ENCODE data around the gene FAM20A.
"Not testable (repeated sequence)": the region's sequence is repeated elsewhere in the genome, so short reads cannot be mapped to it uniquely, and the experiment has no call there.

FAM20A gene

DNA sequence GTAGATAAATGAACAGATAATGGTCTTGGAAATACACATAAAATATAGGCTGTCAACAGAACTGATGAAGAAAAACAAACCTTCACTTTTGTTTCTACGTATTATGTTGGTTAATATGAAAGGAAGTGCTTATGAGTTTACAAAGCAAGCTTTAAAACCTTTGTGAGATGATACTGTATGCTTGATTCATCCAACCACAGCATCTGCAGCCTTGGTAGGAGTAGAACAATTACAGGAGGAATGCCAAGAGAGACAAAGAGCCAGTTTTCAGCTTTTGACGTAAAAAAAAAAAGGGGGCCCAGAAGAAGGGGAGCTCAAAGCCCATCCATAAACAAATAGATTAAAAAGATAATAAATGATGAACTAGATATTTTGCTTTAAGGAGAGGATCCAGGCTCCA is 13.3 kb downstream of the FAM20A start:
- DNase-seq, result no peak

DNA sequence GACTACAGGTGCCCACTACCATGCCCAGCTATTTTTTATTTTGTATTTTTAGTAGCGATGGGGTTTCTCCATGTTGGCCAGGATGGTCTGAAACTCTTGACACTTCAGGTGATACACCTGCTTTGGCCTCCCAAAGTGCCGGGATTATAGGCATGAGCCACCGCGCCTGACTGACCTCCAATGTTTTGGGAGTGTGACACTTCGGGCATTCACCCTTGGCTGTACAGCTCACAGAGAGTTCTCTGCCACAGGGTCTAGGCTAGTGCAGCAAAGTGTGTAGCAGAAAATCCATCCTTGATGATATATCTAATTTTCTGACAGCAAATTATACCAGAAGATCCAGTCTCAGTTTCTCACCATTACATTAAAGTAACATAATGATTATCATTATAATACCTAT is 14.1 kb downstream of the FAM20A start:
- DNase-seq, result no peak

DNA sequence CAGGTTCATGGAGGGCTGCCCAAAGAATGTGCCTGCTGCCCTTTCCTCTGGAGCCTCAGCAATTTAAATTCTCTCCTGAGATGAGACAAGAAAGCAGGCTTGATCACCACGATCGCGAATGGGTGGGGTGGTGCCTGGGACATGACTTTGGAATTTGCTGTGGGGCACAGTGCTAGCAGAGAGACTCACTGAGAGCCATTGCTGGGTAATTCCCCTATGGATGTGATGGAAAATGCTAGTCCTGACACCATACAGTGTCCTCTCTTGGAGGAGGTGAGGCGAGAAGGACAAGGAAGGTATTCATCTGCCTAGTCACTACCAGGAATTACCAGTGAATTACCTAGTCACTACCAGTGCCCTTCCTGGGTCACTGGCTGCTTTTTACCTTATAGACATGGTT is 15.5 kb downstream of the FAM20A start:
- no peak for DNase-seq

DNA sequence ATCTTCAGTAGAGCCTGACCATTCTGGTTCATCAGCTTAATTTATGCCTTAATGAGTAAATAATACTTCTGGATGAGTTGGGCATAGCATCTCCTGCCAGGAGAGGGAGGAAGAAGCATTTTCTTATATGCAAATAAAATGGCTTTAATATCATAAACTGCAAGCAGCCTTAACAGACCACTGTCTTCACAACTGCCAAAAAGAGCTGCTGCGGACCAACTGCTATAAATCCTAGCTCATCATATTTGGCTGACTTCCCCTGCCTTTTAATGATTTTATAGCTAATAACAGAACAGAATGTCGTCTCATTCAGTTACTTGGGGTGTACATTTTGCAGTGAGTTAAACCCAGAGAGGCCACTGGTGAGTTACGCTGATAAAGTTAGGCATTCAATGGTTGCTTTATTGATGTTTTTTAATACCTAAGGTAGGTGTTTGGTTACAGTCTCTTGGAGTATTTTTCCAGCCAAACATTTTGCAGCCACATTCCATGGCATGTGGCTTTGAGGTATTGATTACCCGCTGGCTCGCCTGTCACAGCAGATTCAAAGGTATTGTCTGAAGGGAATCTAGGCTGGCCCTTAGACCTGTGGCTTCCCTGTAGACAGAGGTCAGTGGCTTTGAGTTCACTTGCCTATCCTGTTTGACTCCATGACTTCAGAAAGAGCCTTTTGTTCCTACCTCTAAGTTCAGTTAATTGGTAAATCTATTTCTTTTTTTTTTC is 16.4 kb downstream of the FAM20A start:
- DNase-seq, result no peak

DNA sequence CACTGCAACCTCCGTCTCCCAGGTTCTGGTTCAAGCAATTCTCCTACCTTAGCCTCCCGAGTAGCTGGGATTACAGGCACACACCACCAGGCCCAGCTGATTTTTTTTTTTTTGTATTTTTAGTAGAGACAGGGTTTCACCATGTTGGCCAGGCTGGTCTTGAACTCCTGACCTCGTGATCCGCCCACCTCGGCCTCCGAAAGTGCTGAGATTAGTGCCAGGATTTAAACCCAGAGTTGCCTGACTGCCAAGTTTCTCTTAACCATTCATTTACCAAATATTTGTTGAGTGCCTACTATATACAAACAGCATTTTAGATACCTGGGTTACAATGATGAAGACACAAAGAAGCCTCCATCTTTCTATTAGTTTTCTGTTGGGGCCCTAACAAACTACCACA is 18.3 kb downstream of the FAM20A start:
- not testable (repeated sequence) for DNase-seq

DNA sequence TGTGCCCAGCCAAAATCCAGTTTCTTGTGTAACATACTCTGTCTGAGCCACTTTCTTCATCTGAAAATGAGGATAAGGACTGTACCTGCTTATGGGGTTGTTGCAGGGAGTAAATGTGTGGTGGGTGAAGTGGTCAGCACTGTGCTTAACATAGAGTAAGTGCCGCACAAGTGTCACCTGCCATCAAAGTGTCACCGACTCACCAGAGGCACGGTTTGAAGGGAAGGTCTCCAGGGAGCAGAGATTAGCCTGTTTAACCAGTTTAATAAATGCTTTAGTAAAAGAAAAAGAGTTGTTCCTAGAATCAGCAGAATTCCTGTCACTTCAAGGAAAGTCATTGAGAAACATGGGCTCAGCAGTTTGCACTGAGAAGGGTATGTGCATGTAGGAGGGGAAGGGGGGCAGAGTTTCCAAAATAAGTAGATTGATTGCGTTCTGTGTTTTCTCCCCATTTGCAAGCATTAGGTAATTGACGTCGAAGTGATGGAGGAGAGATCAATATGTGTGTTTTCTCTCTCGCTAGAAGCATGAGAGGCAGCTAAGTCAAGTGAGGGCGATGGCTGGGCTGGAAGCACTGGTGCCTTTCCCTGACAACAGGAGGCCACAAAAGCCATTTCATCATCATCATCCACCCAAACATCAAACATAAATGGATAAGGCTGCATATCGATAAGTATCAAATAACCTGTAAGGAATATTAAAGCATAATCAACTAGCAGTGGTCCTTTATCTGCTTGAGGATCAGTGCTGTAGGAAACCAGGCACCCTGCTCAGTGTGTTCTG is 19.1 kb downstream of the FAM20A start:
- no peak for DNase-seq

DNA sequence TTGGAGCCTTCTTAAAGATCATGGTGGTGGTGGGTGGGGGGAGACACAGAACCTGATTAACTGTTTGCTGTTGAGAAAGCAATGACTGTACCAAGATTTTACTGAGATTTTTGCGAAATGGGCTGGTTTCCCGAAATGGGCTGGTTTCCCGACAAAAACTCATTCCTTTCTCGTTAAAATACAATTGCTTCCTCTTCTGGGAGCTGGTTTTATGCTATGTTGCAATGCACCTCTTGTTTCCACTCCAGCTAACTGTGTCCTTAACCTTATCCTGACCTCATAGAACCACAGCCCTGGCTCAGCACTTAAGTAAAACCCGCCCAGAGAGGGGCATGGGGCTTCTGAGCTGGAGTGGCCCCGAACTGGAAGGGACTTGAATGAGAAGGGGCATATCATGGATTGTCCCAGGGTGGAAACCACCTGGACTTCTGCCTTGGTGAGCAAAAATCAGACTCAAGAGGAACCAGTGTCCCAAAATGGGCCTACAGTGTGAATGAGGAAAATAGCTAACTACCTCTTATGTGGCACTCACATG is 20.9 kb downstream of the FAM20A start:
- DNase-seq, result no peak

DNA sequence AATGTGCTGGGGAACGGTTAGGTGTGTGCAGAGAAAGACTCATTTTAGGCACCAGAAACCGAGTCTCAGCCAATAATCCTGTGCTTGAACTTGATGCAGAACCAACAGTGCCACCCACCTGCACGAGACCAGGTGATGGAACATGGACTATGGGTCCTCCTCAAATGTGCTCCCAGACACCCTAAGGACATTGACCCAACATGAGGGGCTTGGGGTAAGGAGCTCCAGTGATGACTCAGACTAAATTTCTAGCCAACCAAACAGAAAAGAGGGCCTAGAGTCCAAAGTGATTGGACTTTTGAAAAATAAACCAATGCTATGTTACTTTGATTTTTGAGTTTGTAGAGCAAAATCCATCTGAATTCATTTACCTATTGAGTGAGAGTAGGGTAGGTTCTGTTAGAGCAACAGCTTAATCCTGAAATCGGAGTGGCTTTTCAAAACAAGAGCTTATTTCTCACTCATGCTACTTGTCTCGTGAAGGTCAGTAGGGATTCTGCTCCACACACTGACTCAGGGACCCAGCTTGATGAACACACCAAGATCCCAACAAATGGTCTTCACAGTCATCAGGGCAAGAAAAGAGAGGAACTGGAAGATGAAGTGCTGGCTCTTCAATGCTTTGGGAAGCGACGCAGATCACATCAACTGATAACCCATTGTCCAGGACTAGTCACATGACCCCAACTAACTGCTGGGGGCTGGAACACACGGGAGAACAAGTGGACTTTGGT is 21.8 kb downstream of the FAM20A start:
- no peak for DNase-seq

DNA sequence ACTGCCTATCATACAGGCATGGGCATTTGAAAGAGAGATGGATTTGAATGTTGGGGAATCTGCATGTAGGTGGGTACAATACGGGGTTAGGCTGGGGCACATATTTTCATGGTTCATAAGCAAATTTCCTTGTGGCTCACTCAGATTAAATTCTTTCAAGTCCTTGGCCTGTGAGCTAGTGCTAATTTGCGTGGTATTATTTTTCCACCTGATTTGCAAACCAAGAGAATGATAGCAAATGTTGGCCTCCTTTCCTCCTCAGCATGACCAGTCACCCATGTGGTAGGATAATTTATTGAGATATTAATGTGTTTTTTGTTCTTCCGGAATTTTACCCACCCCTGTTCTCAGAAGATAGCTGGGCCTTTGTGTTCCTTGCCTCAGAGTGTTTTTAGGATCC is 22.9 kb downstream of the FAM20A start:
- DNase-seq, result no peak

DNA sequence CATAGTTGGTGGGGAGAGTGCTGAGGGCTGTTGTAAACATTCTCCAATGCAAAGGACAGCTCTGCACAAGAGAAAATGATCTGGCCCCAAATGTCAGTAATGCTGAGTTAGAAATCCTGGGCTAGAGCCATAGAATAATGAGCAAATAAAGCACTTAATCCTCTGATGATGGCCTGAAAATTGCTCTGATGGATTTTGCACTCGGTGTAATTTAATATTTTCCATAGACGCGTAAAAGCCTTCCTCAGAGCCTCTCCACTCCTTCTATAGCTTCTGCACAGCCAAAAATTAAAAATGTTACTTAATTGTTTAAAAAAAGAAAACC is 23.7 kb downstream of the FAM20A start:
- no peak for DNase-seq

DNA sequence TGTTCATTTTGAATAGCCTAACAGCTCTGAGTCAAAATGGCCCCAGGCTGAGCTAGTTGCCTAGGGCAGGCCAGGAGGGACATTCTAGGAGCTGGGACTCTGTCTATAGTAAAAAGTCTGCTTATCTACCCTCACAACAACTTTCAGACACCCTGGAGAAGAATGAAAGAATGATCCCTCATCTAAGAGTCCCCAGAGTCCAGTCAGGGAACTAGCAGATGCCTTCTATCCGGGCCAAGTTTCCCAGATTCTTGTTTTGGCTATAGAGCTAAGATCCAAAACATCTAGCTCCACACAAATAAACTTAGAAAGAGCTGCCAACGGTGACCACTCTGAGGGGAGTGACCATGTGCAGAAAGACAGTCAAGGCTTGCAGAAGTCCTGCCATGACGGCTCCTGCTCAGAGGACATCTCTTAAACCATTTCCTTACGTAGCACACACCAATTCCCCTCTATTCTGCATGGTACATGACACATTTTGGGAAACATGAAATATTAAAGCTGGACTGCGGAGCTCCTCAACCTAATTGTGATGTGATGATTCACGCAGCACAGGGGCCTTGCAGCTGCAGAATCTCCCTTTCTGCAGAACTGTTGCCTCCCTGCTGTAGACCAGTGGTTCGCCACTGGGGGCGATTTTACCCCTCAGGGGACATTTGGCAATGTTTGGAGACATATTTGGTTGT is 24.2 kb downstream of the FAM20A start:
- DNase-seq, result peak; percentile 23

DNA sequence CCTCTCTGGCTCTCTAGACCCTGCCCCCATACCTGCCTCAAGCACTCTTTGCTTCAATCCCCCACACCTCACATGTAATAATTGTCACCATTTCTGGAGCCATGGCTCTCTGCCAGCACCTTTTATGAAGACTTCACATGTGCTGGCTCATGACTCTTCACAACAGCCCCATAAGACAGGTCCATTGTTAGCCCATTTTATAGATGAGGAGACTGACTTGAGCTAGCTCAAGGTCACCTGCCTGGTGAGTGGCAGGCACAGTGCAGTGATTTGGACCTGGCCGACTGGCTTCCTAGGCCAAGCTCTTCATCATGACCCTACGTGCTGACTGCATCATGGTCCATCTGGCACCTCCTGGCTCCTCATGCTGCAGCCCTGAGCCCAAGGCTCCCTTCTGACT is 25.0 kb downstream of the FAM20A start:
- peak; percentile 23 for DNase-seq

DNA sequence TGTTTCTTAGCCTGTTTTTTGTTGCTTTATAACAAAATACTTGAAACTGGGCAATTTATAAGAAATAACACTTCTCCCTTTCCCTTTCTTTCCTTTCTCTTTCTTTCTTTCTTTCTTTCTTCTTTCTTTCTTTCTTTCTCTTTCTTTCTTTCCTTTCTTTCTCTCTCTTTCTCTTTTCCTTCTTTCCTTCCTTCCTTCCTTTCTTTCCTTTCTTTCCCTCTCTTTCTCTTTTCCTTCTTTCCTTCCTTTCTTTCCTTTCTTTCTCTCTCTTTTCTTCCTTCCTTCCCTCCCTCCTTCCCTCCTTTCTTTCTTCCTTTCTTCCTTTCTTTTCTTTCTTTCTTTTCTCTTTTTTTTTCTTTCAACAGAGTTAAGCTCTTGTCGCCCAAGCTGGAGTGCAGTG is 27.8 kb downstream of the FAM20A start:
- no peak for DNase-seq

DNA sequence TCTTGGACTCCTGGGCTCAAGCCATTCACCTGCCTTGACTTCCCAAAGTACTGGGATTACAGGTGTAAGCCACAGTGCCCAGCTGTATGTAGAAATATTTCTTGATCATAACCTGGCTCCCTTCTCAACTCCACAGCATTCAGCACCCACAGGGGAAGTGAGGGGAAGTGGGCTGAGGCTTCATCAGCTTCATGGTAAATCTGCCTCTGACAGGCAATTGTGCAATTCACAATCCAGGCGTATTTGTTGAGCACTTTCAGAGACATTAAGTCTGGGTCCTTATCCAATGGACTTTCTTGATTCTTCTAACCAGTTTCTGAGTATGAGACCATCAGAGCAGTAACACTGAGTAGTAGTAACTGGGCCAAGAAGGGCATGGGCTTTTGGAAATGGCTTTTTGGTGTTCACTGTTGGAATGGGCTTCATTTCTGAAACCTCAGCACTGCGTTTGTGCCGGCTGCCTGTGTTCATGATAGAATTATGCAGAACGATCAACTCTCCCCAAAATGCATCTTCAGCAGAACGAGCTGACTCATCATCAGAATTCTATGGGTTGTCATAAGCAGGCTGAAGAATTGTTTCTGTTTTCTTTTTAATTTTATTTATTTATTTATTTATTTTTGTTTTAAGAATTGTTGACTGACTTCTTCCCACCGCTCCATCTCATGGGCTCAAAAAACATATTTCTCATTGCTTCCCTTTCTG is 28.9 kb downstream of the FAM20A start:
- no peak for DNase-seq

DNA sequence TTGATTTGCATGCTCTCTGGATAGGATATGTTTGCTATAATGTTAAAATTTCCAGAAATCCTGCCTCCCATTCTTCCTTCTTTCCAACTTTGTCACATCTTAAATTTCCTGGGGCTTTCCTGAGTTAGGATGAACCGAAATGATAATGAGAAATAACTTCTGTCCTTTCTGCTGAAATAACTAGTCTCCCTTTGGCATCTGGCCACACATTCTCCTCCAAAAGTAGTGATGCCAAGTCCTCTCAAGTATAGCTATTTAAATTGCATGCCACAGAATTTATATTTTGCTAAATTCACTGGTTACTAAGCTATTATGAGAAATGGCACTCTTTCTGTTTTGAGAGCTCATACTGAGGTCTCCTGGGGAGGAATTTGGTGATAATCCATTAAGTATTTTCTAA is 30.6 kb downstream of the FAM20A start:
- no peak for DNase-seq

DNA sequence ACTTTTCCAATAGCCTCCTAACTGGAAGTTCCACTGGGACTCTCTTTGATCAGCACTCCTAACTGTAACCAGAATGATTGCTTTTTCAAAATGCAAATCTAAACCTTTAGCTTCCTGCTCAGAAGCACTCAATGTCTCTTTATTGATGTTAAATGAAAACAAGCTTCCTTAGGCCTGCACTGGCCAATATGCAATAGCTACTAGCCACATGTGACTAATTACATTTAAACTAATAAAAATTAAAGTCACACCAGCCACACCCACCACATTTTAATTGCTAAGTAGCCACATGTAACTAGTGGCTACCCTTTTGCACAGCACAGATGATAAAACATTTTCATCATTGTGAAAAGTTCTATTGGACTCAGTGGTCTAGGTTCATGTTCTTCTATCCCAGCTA is 31.8 kb downstream of the FAM20A start:
- no peak for DNase-seq

DNA sequence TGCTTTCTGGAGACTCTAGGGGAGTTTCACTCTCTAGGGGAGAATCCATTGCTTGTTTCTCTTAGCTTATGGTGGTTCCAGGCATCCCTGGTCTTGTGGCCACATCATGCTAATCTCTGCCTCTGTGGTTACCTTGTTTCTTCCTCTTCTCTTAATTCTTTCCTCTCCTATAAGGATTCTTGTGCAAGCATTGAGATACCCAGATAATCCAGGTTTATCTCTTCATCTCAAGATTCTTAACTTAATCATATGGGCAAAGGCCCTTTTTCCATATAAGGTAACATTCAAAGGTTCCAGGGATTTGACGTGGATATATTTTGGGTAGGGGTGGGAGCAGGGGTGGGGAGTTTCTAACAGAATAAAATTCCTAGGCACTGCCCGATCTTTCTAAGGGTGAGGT is 32.6 kb downstream of the FAM20A start:
- DNase-seq, result no peak

DNA sequence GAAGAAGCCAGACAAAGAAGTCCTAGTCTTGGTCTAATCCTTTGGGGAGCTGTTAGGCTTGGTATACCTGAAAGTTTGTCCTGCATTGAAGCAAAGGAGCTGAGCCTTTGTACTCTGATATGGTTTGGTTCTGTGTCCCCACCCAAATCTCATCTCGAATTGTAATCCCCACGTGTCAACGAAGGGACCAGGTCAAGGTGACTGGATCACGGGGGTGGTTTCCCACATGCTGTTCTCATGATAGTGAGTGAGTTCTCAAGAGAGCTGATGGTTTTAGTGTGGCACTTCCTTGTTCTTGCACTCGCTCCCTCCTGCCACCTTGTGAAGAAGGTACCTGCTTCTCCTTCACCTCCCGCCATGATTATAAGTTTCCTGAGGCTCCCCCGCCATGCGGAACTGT is 33.6 kb downstream of the FAM20A start:
- no peak for DNase-seq

DNA sequence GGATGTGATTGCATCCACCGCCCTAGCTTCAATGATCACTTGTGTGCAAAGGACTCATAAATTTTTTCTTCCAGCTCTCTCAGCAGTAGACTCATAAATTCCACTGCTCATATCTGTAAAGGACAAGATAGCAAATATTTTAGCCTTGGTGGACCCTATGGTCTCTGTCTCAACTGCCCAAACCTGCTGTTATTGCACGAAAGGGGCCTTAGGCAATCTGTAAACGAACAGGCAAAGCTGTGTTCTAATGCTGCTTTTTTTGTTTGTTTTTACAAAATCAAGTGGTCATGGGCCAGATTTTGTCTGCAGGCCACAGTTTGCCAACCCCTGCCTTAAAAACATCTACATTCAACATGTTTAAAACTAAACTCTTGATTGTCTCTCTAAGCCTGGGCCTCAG is 34.1 kb downstream of the FAM20A start:
- DNase-seq, result no peak

DNA sequence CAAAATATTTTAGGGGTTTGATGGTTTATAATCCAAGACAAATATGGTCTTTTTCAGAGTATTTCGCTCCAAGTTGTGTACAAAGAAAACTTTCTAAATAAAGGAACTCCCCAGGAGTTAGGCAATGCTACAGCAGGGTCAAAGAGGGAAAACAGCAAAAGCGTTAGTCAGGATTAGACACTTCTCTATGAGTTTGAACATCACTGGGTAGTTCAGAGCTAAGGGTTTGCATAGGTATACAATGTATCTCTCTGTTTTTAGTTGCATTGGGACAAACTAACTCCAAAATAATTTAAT is 34.8 kb downstream of the FAM20A start:
- DNase-seq, result no peak

DNA sequence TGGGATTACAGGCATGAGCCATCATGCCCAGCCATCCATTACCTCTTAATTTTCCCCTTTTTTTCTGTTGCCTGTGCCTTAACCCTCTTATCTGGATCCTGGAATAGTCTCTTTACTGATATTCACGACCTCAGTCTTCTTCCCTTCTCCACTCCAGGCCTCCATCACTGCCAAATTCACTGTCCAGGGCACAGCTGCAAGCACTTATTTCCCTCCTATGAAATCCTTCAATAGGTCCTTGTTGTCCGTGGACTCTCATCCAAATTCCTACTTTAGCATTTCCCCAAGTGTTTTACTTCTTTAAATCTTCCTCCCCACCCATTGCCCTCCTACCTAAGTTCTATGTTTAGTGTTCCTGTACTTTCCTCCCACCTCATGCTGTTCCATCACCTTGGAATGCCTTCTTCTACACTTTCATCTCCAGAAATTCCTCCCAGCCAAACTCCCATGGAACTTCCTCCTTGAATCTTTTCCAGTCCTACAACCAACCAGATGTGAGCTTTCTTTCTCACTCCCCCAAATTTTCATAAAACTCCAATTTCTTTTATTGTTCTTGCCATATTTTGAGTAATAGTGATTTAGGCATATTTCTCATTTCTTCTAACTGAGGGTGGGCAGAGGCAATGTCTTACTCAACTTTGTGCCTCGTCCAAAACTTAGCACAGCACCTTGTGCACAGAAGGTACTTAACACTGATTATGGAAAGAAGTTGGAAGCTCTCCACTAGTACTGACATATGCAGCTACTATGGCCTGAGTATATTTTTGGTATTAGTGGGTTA is 35.3 kb downstream of the FAM20A start:
- DNase-seq, result no peak
